OCI-LY3 (cell line): ENCODE measurements around the gene TMEM266.

Experiments used
- EZH2phosphoT487 ChIP-seq: fragments of 200-600 bp; shearing (Covaris generic); IDR thresholded peaks from 2 replicates; pipeline ENCODE4 v1.6.1; 2018; ENCODE audit warnings: antibody characterized with exemption, mixed run types, low read depth
- TF ChIP-seq, protein P1 (sequence below): fragments of 200-600, 300-600 bp; sonication (generic); IDR thresholded peaks from 2 replicates; pipeline ENCODE4 v1.5.1; 2014; ENCODE audit warnings: antibody characterized with exemption, low read length, low read depth

DNA sequence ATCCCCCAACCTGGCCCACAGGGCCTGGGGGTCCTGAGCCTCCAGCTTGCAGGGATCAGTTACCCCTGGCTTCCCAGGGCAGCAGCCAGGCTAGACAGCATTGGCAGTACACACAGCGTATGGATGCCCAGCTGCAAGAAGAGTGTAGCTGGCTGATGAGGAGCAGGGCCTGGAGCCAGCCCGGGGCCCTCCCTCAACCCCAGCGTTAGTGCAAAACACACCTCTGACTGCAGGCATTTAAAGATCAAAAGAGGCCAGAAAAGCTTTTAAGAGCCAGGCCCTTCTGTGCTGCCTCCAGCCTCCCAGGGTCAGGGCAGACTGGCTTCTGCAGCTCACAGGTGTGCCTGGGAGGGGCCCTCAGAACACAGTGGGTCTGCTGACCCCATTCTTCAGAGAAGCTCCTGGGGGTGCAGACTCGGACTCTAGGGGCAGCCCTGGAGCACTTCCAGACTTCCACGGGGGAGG, 140.9 kb downstream of the TMEM266 start:
- TF ChIP-seq, protein P1, sequence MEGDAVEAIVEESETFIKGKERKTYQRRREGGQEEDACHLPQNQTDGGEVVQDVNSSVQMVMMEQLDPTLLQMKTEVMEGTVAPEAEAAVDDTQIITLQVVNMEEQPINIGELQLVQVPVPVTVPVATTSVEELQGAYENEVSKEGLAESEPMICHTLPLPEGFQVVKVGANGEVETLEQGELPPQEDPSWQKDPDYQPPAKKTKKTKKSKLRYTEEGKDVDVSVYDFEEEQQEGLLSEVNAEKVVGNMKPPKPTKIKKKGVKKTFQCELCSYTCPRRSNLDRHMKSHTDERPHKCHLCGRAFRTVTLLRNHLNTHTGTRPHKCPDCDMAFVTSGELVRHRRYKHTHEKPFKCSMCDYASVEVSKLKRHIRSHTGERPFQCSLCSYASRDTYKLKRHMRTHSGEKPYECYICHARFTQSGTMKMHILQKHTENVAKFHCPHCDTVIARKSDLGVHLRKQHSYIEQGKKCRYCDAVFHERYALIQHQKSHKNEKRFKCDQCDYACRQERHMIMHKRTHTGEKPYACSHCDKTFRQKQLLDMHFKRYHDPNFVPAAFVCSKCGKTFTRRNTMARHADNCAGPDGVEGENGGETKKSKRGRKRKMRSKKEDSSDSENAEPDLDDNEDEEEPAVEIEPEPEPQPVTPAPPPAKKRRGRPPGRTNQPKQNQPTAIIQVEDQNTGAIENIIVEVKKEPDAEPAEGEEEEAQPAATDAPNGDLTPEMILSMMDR = no peak
- TF ChIP-seq EZH2phosphoT487 = no peak
